Measurements from ENCODE around the gene SULT4A1. TPM values are rescaled to one million over a fixed set of nuclear protein-coding genes. Genes with fewer than 3 reads are reported as not detected.
A peak's percentile ranks its signal among the peaks of the same experiment; 100 is the strongest.

Gene SULT4A1
- total RNA-seq, 4 donors from 2014 or later = 0.34 to 0.47 TPM; not detected in 2

GRCh38 chr22:43819421-43819921 is 42.8 kb downstream of the SULT4A1 start:
- H3K4me1 ChIP-seq = no peaks in the 10 kb centered on the region
- H3K4me3 ChIP-seq = no peak overlapping the region
- no peak for DNase-seq (ENCODE audit: low spot score in 2 of 2)
- peaks cover 41% of the 10 kb centered on the region for H3K27me3 ChIP-seq
- H3K27ac ChIP-seq = no peak overlapping the region
- no peaks in the 10 kb centered on the region for H3K36me3 ChIP-seq
- WGBS = 74% methylated on average over 11 of the region's 12 CpGs
- TF ChIP-seq POLR2A (IDR thresholded peaks at IDR 0.05) (no peak), CTCF (IDR thresholded peaks at IDR 0.05) (no peak), EP300 (IDR thresholded peaks at IDR 0.05) (no peak), POLR2AphosphoS5 (IDR thresholded peaks at IDR 0.05) (no peak)
- H3K9me3 ChIP-seq = no peaks in the 10 kb centered on the region

GRCh38 chr22:43818981-43819380 is 43.3 kb downstream of the SULT4A1 start:
- 82% methylated on average over 11 of the region's 11 CpGs for WGBS
- TF ChIP-seq EP300 (IDR thresholded peaks at IDR 0.05) (no peak), CTCF (IDR thresholded peaks at IDR 0.05) (no peak), POLR2A (IDR thresholded peaks at IDR 0.05) (no peak), POLR2AphosphoS5 (IDR thresholded peaks at IDR 0.05) (no peak)
- Histone ChIP-seq H3K4me1 (no peaks in the 10 kb centered on the region), H3K9me3 (no peaks in the 10 kb centered on the region), H3K4me3 (no peak overlapping the region), H3K27ac (no peak overlapping the region), H3K36me3 (no peaks in the 10 kb centered on the region), H3K27me3 (peaks cover 36% of the 10 kb centered on the region)
- no peak for DNase-seq (ENCODE audit: low spot score in 2 of 2)

- H3K27ac ChIP-seq = no peak overlapping the region
- H3K27me3 ChIP-seq = peaks cover 23% of the 10 kb centered on the region
- peaks cover 10% of the 10 kb centered on the region for H3K4me1 ChIP-seq
- TF ChIP-seq POLR2AphosphoS5 (IDR thresholded peaks at IDR 0.05) (no peak), POLR2A (IDR thresholded peaks at IDR 0.05) (no peak)
- DNase-seq (ENCODE audit: low spot score in 2 of 2) = no peak
- no peaks in the 10 kb centered on the region for H3K9me3 ChIP-seq
- no peaks in the 10 kb centered on the region for H3K36me3 ChIP-seq
- H3K4me3 ChIP-seq = no peak overlapping the region
- 93% methylated on average over 9 of the region's 9 CpGs for WGBS
These were observed 44.9 kb downstream of the SULT4A1 start for GRCh38 chr22:43817402-43817801.

- Histone ChIP-seq H3K36me3 (no peaks in the 10 kb centered on the region), H3K4me3 (no peak overlapping the region), H3K27me3 (peaks cover 3% of the 10 kb centered on the region), H3K27ac (no peak overlapping the region), H3K4me1 (peaks cover 17% of the 10 kb centered on the region), H3K9me3 (no peaks in the 10 kb centered on the region)
- 97% methylated on average over 5 of the region's 5 CpGs for WGBS
- DNase-seq (ENCODE audit: low spot score in 2 of 2) = no peak
- TF ChIP-seq EP300 (IDR thresholded peaks at IDR 0.05) = no peak
- no peak for TF ChIP-seq POLR2AphosphoS5 (IDR thresholded peaks at IDR 0.05)
- no peak for TF ChIP-seq POLR2A (IDR thresholded peaks at IDR 0.05)
- no peak for TF ChIP-seq CTCF (IDR thresholded peaks at IDR 0.05)
These were observed 48.0 kb downstream of the SULT4A1 start for GRCh38 chr22:43814264-43814663.

- H3K27ac ChIP-seq = no peak overlapping the region
These were observed 49.4 kb downstream of the SULT4A1 start for GRCh38 chr22:43812890-43813289.

More at GRCh38 chr22:43812890-43813289, 49.4 kb downstream of the SULT4A1 start:
- Histone ChIP-seq H3K4me1 (peaks cover 17% of the 10 kb centered on the region), H3K4me3 (peak overlapping the region; percentile 93), H3K9me3 (no peaks in the 10 kb centered on the region), H3K27me3 (no peaks in the 10 kb centered on the region), H3K36me3 (no peaks in the 10 kb centered on the region)
- DNase-seq (ENCODE audit: low spot score in 2 of 2) = no peak
- WGBS = 30% methylated on average over 4 of the region's 6 CpGs
- TF ChIP-seq CTCF (IDR thresholded peaks at IDR 0.05) = no peak
- TF ChIP-seq POLR2A (IDR thresholded peaks at IDR 0.05) = no peak
- no peak for TF ChIP-seq EP300 (IDR thresholded peaks at IDR 0.05)
- no peak for TF ChIP-seq POLR2AphosphoS5 (IDR thresholded peaks at IDR 0.05)
